ACC112 (cell line): ENCODE data around the gene AFAP1L1.
A peak's percentile ranks its signal among the peaks of the same experiment; 100 is the strongest.
"Not testable (repeated sequence)": the region's sequence is repeated elsewhere in the genome, so short reads cannot be mapped to it uniquely, and the experiment has no call there.

Experiments
- H2AFZ ChIP-seq: fragments of 200-600 bp; sonication (generic); one replicate; pipeline ENCODE4 v1.6.0; 2017; ENCODE audit warnings: antibody characterized with exemption, low read length; ENCODE audit not compliant: unreplicated experiment
- H3K27ac ChIP-seq: fragments of 200-600 bp; sonication (generic); 2 replicates; pipeline ENCODE4 v1.5.1; 2014; ENCODE audit warnings: low read depth, mild to moderate bottlenecking, antibody characterized with exemption, low read length, moderate library complexity
- H3K27me3 ChIP-seq: fragments of 200-600 bp; sonication (generic); 2 replicates; pipeline ENCODE4 v1.6.1; 2014; ENCODE audit warnings: mild to moderate bottlenecking, antibody characterized with exemption, low read length, moderate library complexity, mixed read lengths; ENCODE audit not compliant: insufficient read depth
- H3K36me3 ChIP-seq: fragments of 200-600 bp; sonication (generic); 2 replicates; pipeline ENCODE4 v1.6.1; 2016; ENCODE audit warnings: mild to moderate bottlenecking, antibody characterized with exemption, low read length, moderate library complexity, mixed read lengths; ENCODE audit not compliant: insufficient read depth
- H3K4me1 ChIP-seq: fragments of 200-600 bp; sonication (generic); one replicate; pipeline ENCODE4 v1.6.1; 2016; ENCODE audit warnings: low read length, mixed read lengths; ENCODE audit not compliant: insufficient read depth, unreplicated experiment, control insufficient read depth
- H3K4me3 ChIP-seq: fragments of 200-600 bp; sonication (generic); 2 replicates; pipeline ENCODE4 v1.5.1; 2014; ENCODE audit warnings: mild to moderate bottlenecking, low read depth, low read length
- H3K79me2 ChIP-seq: fragments of 200-600 bp; sonication (generic); one replicate; pipeline ENCODE4 v1.6.0; 2016; ENCODE audit warnings: low read length; ENCODE audit not compliant: control insufficient read depth, unreplicated experiment, insufficient read depth

Gene AFAP1L1

DNA sequence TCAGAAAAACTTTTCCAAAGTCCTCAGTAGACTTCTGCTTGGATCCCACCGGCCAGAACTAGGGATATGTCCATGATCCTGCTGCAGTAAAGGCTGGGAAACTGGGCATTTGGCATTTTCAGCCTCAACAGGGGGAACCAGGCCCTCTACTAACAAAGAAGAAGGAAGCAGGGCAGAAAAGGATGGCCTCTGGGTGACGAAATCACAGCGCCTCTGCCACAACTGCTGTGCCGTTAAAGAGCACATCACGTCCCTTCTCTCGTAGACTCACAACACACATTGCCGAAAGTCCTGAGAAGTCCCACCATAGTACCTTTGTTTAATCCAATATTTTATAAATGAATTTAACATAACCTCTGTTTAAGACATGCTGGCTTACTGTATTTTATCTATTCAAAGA, 10.4 kb upstream of the AFAP1L1 start:
- H3K36me3 ChIP-seq, result peaks cover 8% of the 10 kb centered on the region; the same call in 1 of the 2 replicates
- H3K79me2 ChIP-seq, result no peaks in the 10 kb centered on the region
- no peaks in the 10 kb centered on the region for H3K27me3 ChIP-seq
- peaks cover 21% of the 10 kb centered on the region for H3K4me1 ChIP-seq
- no peak overlapping the region for H3K27ac ChIP-seq
- no peak overlapping the region for H3K4me3 ChIP-seq
- H2AFZ ChIP-seq, result no peak overlapping the region

DNA sequence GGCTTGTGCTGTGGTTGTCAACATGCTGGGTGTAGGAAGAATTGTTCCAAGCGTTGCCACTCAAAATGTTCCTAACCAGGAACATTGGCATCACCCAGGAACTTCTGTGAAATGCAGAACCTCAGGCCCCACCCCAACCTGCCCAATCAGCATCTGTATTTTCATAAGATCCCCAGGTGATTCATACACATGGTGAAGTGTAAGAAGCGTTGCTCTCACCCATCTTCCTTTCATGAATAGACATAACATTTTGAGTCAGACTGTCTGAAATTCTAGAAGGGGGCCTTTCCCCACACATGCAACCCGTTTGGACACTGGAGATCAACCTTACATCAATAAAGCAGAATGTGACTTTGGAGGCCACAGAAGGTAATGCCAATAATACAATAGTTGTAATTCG, 9.3 kb upstream of the AFAP1L1 start:
- Histone ChIP-seq H3K4me3 (no peak overlapping the region), H3K4me1 (peaks cover 11% of the 10 kb centered on the region), H3K36me3 (peaks cover 7% of the 10 kb centered on the region; the same call in 1 of the 2 replicates), H3K27ac (no peak overlapping the region), H3K79me2 (no peaks in the 10 kb centered on the region), H3K27me3 (no peaks in the 10 kb centered on the region), H2AFZ (no peak overlapping the region)

- Histone ChIP-seq H2AFZ (no peak overlapping the region), H3K27ac (no peak overlapping the region)
These were observed 7.1 kb upstream of the AFAP1L1 start for GRCh38 chr5:149264439-149265067.

DNA sequence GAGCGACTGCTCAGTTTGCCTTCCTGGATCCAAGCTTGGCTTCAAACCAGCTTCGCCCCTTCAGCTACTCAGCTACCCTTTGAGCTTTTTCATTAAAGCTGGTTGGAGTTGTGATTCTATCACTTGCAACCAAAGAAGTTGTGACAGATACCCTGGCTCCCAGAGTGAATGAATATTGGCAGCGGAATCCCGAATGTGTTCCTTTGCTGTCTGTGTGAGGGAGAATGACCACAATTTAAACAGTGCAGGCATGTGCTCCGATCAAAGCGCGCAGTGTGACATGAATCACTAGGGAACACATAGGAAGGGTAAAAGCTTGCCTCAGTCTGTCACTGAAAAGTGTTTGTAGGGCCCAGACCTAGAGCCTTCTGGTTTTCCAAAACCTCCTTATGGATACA, 6.6 kb upstream of the AFAP1L1 start:
- Histone ChIP-seq H3K27me3 (no peaks in the 10 kb centered on the region), H3K4me3 (no peak overlapping the region), H3K27ac (no peak overlapping the region), H3K79me2 (no peaks in the 10 kb centered on the region), H3K36me3 (no peaks in the 10 kb centered on the region), H2AFZ (no peak overlapping the region), H3K4me1 (no peaks in the 10 kb centered on the region)

More at GRCh38 chr5:149264439-149265067, 7.1 kb upstream of the AFAP1L1 start:
- Histone ChIP-seq H3K27me3 (no peaks in the 10 kb centered on the region), H3K79me2 (no peaks in the 10 kb centered on the region), H3K4me1 (no peaks in the 10 kb centered on the region), H3K4me3 (no peak overlapping the region), H3K36me3 (no peaks in the 10 kb centered on the region)

DNA sequence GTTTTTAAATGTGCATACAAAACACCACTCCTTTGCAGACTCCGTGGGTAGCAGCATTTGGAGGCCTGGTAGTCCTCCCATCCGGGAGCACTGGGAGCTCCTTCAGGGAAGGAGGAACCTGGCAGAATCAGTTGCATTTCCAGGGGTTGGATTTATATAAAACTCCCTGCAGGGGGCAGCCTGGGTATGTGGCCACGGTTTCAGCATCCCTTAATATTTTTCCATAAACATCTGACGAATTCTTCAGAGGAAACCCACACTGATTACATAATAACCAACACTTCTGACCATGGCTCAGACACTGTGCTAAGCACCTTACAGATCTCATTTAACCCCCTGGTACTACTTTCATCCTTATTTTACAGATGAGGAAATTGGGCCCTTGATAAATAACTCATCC, 6.1 kb upstream of the AFAP1L1 start:
- Histone ChIP-seq H3K27me3 (no peaks in the 10 kb centered on the region), H3K27ac (no peak overlapping the region), H3K79me2 (no peaks in the 10 kb centered on the region), H2AFZ (no peak overlapping the region), H3K4me1 (no peaks in the 10 kb centered on the region), H3K36me3 (no peaks in the 10 kb centered on the region), H3K4me3 (no peak overlapping the region)

GRCh38 chr5:149267241-149267973, 4.3 kb upstream of the AFAP1L1 start:
- no peaks in the 10 kb centered on the region for H3K79me2 ChIP-seq
- no peaks in the 10 kb centered on the region for H3K36me3 ChIP-seq
- H3K4me1 ChIP-seq, result no peaks in the 10 kb centered on the region
- H2AFZ ChIP-seq, result no peak overlapping the region
- no peak overlapping the region for H3K27ac ChIP-seq
- H3K27me3 ChIP-seq, result no peaks in the 10 kb centered on the region
- H3K4me3 ChIP-seq, result no peak overlapping the region

- no peaks in the 10 kb centered on the region for H3K27me3 ChIP-seq
- no peak overlapping the region for H3K4me3 ChIP-seq
- H3K79me2 ChIP-seq, result no peaks in the 10 kb centered on the region
- H3K36me3 ChIP-seq, result no peaks in the 10 kb centered on the region
- H2AFZ ChIP-seq, result no peak overlapping the region
- H3K4me1 ChIP-seq, result peaks cover 6% of the 10 kb centered on the region
- H3K27ac ChIP-seq, result no peak overlapping the region
These were observed 2.6 kb upstream of the AFAP1L1 start for GRCh38 chr5:149268928-149269557.

DNA sequence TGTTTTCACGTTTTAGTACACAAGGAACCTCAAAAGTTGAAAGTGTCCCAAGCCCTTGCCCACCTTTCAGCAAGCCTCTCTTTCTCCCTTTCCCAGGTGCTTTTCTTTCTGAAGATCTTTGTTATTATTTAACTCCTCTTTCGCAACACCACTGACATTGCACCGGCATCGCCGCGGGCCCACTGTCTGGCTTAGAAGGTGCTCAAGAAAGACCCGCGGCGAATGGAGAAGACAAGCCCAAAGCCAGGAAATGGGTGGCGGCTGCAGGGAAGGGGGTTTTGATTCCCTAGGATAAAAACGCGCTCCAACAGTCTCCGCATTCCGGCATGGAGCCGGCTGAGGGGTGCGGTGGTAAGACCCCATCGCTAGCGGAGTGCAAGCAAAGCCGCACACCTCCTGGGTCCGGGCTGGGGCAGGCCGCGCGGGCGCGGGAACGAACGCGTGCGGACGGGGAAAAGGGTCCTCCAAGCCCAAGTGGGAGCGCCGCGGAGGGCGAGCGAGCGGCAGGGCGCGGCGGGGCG, 404 bp upstream of the AFAP1L1 start:
- Histone ChIP-seq H2AFZ (peak overlapping the region; percentile 62), H3K4me1 (peaks cover 11% of the 10 kb centered on the region), H3K27ac (no peak overlapping the region), H3K27me3 (no peaks in the 10 kb centered on the region), H3K4me3 (peak overlapping the region; percentile 74), H3K36me3 (no peaks in the 10 kb centered on the region), H3K79me2 (no peaks in the 10 kb centered on the region)

GRCh38 chr5:149272781-149273180, 1.1 kb downstream of the AFAP1L1 start:
- not testable (repeated sequence) for H2AFZ ChIP-seq, H3K79me2 ChIP-seq, H3K27me3 ChIP-seq, H3K36me3 ChIP-seq, H3K27ac ChIP-seq
- Histone ChIP-seq H3K4me3 (peak overlapping the region; percentile 74), H3K4me1 (peaks cover 11% of the 10 kb centered on the region)

DNA sequence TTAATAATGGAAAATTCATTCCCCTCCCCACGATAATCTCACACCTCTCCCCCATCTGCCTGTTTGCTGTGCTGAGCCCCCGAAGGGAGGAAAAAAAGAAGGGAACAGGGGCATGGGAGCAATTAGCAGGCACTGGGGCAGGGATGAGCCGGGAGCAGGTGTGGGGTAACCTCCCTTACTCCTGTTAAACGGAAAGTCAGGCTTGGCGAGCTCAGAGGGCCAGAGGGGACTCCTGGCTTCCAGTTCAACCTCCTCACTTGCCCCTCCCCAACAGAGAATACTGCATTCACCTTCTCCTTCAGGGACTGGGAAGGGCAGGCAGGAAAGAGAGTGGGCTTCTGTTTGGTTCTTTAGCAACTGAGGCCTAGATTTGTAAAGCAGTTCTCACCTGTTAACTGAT, 1.6 kb downstream of the AFAP1L1 start:
- no peak overlapping the region; the same call in 1 of the 2 replicates for H3K4me3 ChIP-seq

More for the DNA sequence above, 1.6 kb downstream of the AFAP1L1 start:
- H3K4me1 ChIP-seq, result peaks cover 11% of the 10 kb centered on the region
- H3K36me3 ChIP-seq, result no peaks in the 10 kb centered on the region
- H3K27ac ChIP-seq, result no peak overlapping the region
- H3K27me3 ChIP-seq, result no peaks in the 10 kb centered on the region
- no peaks in the 10 kb centered on the region for H3K79me2 ChIP-seq
- no peak overlapping the region for H2AFZ ChIP-seq
